Activated gamma-delta T cell (primary cell): ENCODE results near the gene SETX.

Experiments used
- DNase-seq: peaks from one replicate; lab custom pipeline; 2025; lab: John Stamatoyannopoulos, UW

Gene SETX

GRCh38 chr9:132351404-132352045, 3.3 kb downstream of the SETX start:
- no peak for DNase-seq

GRCh38 chr9:132350861-132351315, 3.9 kb downstream of the SETX start:
- DNase-seq = no peak

GRCh38 chr9:132348676-132349075, 6.1 kb downstream of the SETX start:
- DNase-seq = no peak

DNA sequence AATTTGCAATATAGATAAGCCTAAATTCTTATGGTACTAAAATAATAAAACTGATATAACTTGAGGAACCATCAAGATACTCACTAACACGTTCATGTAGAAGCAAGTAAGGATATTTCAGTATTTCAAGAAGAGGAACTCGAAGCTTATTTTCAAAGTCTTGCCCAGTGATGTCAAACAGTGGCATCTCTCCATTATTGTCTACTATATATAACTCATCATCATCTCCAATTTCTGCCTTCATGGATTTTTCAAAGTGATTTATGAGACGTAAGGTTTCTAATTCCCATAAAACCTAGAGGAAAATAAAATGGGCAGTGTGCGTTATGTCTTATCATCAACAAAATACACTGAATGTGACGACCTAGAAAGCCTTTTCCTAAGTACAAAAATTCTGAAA, 8.6 kb downstream of the SETX start:
- no peak for DNase-seq

DNA sequence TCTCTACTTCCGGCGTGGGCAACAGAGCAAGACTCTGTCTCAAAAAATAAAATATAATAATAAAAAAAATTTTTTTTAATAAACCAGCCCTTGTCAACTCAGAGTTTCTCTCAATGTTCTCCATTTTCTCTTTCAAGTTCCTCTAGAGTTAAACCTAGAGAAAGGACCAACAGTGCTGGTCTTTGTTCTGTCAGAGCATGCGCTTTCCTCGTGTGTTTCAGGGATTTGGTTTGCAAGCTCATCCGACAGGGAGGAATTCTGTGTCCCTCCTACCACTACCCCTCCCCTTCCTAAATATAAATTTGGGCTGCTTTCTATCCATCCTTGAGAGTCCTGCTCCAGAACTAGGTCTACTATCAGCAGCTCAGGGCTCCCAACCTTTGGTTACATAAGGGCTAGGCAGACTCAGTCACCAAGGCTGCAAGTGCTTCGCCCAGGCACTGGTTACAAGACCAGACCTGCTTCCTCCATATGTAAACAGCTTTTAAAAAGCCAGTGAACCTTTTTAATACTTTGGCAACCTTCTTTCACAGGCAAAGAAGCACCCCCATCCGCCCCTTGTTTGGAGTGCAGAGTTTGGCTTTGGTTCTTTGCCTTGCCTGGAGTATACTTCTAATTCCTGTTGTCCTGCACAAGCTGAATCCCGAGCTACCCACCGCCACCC, 13.5 kb downstream of the SETX start:
- no peak for DNase-seq

DNA sequence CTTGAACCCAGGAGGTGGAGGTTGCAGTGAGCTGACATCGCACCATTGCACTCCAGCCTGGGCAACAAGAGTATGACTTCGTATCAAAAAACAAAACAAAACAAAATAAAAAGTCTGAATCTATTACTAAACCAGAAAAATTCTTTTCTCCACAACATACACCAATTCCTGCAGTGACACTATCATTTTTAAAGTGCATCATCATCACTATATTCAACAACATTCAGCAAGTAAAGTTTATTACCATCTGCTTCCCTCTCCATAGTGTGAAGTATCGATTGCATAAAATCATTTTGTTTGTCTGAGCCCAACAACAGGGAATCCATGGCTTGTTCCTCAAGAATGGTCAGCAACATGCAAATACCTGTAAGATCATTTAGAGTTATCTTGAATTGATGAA, 20.4 kb downstream of the SETX start:
- no peak for DNase-seq

GRCh38 chr9:132333556-132333955, 21.2 kb downstream of the SETX start:
- DNase-seq = no peak

- DNase-seq = no peak
Observed at GRCh38 chr9:132328580-132328979, 26.2 kb downstream of the SETX start.

GRCh38 chr9:132327537-132327936, 27.2 kb downstream of the SETX start:
- DNase-seq = no peak

DNA sequence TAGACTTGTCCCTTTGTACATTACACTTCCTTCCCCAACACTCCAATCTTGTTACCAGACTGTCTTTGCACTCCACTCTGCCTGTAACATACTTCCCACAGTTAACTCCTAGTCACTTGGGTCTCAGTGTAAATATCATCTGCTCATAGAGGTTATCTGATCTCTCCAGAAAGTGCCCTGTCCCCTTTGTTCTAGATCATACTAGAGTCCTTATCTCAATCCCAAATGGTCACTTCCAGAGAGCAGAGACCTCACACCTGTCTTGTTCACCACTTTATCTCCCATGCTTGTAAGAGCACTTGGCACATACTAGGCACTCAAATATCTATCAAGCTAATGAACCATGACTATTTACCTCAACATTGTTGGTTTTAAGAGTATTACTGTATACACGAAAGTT, 30.4 kb downstream of the SETX start:
- no peak for DNase-seq

DNA sequence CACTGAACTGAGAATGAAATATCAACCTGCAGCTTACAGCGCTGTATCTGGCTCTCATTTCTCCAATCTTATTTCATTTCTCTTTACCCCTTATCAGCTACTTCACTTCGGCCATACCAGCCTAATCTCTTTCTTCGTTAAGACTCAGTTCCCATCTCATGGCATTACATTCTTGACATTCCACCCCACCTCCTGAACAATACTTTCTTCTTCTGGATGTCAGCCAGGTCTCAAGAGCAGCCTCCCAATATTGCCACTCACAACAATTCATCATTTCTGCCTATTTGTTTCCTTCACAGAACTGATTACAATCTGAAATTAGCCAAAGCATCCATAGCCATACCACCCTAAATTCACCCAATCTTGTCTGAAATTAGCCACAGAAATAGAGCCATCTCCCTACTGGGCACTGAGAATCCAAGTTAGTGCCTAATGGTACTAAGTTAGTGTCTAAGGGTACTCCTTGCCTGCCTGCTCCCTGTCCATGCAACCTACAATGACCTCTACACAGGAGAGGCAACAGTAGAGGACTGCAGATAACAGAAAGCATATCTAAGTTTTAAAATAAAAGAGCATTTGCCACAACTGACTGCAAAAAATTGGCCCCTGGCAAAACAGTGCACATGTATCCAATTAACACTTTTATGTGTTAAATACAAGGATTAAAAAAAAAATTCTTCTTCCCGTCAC, 35.2 kb downstream of the SETX start:
- DNase-seq = no peak

GRCh38 chr9:132312873-132313272, 41.9 kb downstream of the SETX start:
- DNase-seq = no peak

- DNase-seq = no peak
Observed at GRCh38 chr9:132312426-132312825, 42.4 kb downstream of the SETX start.

GRCh38 chr9:132311978-132312377, 42.8 kb downstream of the SETX start:
- no peak for DNase-seq

DNA sequence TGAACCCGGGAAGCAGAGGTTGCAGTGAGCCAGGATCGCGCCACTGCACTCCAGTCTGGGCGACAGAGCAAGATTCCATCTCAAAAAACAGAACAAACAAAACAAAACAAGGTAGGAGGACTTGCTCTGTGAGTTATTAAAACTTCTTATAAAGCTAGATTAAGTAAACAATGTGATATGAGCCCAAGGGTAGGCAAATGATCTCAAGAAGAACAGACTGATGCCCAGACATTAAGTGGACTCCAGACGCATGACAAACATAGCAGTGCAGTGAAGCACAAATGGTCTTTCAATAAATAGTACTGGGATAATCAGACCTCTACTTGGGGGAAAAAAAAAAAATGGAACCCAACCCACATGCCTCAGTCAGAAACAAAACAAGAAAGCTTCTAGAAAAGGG, 45.7 kb downstream of the SETX start:
- DNase-seq = no peak

- DNase-seq = no peak
Observed at GRCh38 chr9:132301521-132301920, 53.3 kb downstream of the SETX start.

- no peak for DNase-seq
Observed at GRCh38 chr9:132299221-132299620, 55.6 kb downstream of the SETX start.

GRCh38 chr9:132295181-132295580, 59.6 kb downstream of the SETX start:
- no peak for DNase-seq

GRCh38 chr9:132293145-132293721, 61.6 kb downstream of the SETX start:
- DNase-seq = no peak

DNA sequence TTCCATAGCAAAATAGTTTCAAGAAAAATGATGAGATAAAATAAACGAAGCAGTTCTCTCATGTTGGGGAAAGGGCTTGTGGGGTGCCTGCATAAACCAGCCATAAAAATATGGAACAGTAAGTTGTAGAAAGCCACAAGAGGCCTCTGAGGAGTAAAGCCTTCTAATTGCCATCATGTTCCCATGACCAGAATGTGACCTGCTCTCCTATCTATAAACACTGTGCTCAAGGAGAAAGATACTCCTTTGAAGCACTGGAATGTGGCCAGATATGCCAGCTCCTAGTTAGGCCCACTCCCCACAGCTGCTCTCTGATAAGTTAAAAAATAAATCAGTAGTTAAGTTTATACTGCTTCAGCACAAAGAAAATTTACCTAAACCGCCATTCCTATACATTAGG, 65.8 kb downstream of the SETX start:
- DNase-seq = no peak

DNA sequence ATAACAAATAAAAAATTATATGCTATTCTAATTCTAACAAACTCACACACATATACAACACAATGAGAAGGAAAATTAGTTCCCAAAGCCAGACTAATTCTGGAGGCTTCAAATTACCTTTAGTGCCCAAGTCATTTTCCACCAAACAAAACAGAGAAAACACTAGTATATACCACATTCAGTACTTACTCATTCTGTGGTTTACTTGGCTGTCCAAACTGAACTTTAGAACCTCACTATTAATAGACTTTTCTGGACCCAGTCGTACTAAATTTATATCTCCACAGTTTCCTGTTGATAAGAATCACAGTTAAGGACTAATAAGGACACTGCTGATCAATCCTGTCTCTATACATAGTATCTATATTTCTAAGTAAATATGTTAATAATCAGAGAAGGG, 66.4 kb downstream of the SETX start:
- DNase-seq = no peak

- DNase-seq = no peak
Observed at GRCh38 chr9:132287256-132287760, 67.5 kb downstream of the SETX start.

GRCh38 chr9:132283863-132284262, 70.9 kb downstream of the SETX start:
- no peak for DNase-seq
